T-helper 17 cell (primary cell): ENCODE results near the gene PNMA6A. TPM values are rescaled to one million over a fixed set of nuclear protein-coding genes. Genes with fewer than 3 reads are reported as not detected.
"Not testable (repeated sequence)": the region's sequence is repeated elsewhere in the genome, so short reads cannot be mapped to it uniquely, and the experiment has no call there.

ENCODE experiments used
- ATAC-seq: fragments of 150-1000 bp; cut with Tn5 transposase; 2 replicates; pipeline ENCODE4 v1.10.0; 2021; ENCODE audit warnings: mild to moderate bottlenecking, moderate library complexity
- DNase-seq, 3 donors: peaks; one replicate each; pipeline versions ENCODE4 v3.0.0 to v3.0.0-alpha.2; 2020 to 2021
- H3K9me3 ChIP-seq: one replicate; pipeline ENCODE4 v1.7.0; 2013; ENCODE audit warnings: low read length, mild to moderate bottlenecking; ENCODE audit not compliant: control insufficient read depth, poor library complexity, severe bottlenecking
- H3K27ac Mint-ChIP-seq: one replicate; pipeline ENCODE4 v1.8.0; 2022; ENCODE audit warnings: mild to moderate bottlenecking, moderate library complexity, mixed read lengths
- H3K27me3 Mint-ChIP-seq: one replicate; pipeline ENCODE4 v1.8.0; 2022; ENCODE audit warnings: mixed read lengths
- H3K36me3 Mint-ChIP-seq: one replicate; pipeline ENCODE4 v1.8.0; 2022; ENCODE audit warnings: low read depth, mixed read lengths
- H3K4me1 Mint-ChIP-seq: one replicate; pipeline ENCODE4 v1.8.0; 2022; ENCODE audit warnings: mild to moderate bottlenecking, mixed read lengths
- H3K4me3 Mint-ChIP-seq: one replicate; pipeline ENCODE4 v1.8.0; 2022; ENCODE audit warnings: mild to moderate bottlenecking, moderate library complexity, mixed read lengths
- total RNA-seq, 4 donors: library from RNA in 2 of 4; stranded (reverse) in 2 of 4; gene quantifications; one replicate each; pipeline ENCODE4 v1.2.3 and lab custom pipeline; 2022 to 2026

Gene PNMA6A
- total RNA-seq, 2 donors from 2014 or later, result 0.20 to 0.52 TPM

DNA sequence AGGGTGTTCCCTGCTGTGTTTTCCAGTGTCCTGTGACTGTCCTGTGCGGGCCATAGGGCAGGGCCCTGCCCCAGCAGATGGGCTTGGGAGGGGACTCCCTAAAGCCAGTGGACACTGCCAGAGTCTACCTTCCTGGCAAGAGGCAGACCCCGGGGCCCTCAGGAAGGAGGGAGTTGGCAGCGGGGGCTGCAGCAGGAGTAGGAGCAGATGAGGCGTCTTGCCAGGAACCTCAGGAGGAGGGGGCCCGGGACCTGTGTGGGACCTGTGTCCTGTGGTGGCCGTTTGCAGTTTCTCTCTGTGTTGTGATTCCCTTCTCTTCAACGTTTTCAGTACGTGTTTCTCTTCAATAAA, 12.2 kb upstream of the PNMA6A start:
- ATAC-seq, result no peak
- H3K27ac Mint-ChIP-seq, result no peak overlapping the region

DNA sequence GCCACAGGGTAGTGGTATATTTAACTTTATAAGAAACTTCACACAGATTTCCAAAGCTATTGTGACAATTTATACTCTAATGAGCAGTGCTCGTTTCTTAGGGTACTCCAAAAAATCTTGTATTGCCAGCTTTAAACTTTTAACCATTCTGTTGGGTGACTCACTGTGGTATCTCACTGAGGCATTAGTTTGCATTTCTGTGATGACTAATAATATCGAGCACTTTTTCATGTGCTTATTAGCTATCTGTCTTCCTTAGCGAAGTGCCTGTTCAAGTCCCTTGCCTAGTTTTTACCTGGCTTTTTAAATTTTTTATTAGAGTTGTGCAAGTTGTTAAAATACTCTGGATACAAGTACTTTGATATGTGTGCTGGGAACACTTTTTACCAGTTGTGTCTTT, 10.5 kb upstream of the PNMA6A start:
- ATAC-seq (no peak), DNase-seq (no peak)
- no peaks in the 10 kb centered on the region for H3K9me3 ChIP-seq
- no peaks in the 10 kb centered on the region for H3K4me1 Mint-ChIP-seq
- no peaks in the 10 kb centered on the region for H3K36me3 Mint-ChIP-seq
- H3K4me3 Mint-ChIP-seq, result no peak overlapping the region
- no peaks in the 10 kb centered on the region for H3K27me3 Mint-ChIP-seq
- no peak overlapping the region for H3K27ac Mint-ChIP-seq

More for the DNA sequence above, 12.2 kb upstream of the PNMA6A start:
- no peak for DNase-seq
- Mint-ChIP-seq H3K4me1 (no peaks in the 10 kb centered on the region), H3K36me3 (no peaks in the 10 kb centered on the region), H3K27me3 (no peaks in the 10 kb centered on the region), H3K4me3 (no peak overlapping the region)
- no peaks in the 10 kb centered on the region for H3K9me3 ChIP-seq

GRCh38 chrX:153063315-153063714, 8.9 kb upstream of the PNMA6A start:
- no peaks in the 10 kb centered on the region for H3K9me3 ChIP-seq
- H3K27me3 Mint-ChIP-seq, result no peaks in the 10 kb centered on the region
- no peaks in the 10 kb centered on the region for H3K36me3 Mint-ChIP-seq
- no peaks in the 10 kb centered on the region for H3K4me1 Mint-ChIP-seq
- DNase-seq (no peak), ATAC-seq (no peak)
- H3K4me3 Mint-ChIP-seq, result no peak overlapping the region
- H3K27ac Mint-ChIP-seq, result no peak overlapping the region

DNA sequence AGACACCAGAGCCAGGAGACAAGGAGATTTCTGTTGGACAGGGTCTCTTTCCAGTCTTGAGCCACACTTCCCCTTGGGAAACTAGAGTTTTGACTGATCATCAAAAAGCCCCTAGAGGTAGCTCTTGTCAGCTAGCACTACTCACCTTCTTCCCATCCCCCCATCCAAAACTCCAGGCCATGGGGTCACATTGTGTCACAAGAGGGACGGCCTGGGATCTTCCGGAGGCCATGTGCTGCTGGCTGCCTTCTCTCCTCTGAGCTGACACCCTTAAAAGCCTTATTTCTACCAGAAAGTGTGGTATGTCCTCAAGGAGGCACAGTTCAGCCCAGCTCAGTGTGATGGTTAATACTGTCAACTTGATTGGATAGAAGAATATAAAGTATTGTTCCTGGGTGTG, 8.2 kb upstream of the PNMA6A start:
- Mint-ChIP-seq H3K4me3 (no peak overlapping the region), H3K27ac (no peak overlapping the region), H3K27me3 (no peaks in the 10 kb centered on the region), H3K4me1 (no peaks in the 10 kb centered on the region), H3K36me3 (no peaks in the 10 kb centered on the region)
- no peaks in the 10 kb centered on the region for H3K9me3 ChIP-seq
- DNase-seq (no peak), ATAC-seq (no peak)

DNA sequence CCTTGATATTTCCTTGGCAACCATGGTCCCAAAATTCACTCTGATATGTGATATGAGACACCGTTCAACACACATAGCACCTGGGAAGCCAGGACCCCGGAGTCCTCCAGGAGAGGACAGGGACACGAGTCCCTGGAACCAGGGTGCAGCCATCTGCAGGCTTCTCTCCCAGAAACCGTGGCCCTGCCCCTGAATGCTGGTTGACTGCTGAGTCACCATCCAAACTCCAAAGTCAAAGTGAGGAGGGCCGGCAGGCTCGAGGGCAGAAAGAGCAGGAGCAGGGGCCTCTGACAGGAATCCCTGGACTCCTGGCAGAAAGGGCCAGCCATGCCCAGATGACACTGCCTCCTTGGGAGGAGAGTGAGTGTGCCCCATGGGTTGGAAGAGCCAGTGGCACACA, 6.9 kb upstream of the PNMA6A start:
- ATAC-seq (no peak), DNase-seq (no peak)
- Mint-ChIP-seq H3K4me1 (no peaks in the 10 kb centered on the region), H3K4me3 (no peak overlapping the region), H3K27me3 (no peaks in the 10 kb centered on the region), H3K36me3 (no peaks in the 10 kb centered on the region), H3K27ac (no peak overlapping the region)
- no peaks in the 10 kb centered on the region for H3K9me3 ChIP-seq

GRCh38 chrX:153066402-153066801, 5.9 kb upstream of the PNMA6A start:
- ATAC-seq, H3K4me1 Mint-ChIP-seq, H3K36me3 Mint-ChIP-seq, DNase-seq, H3K27ac Mint-ChIP-seq, H3K27me3 Mint-ChIP-seq, H3K9me3 ChIP-seq, H3K4me3 Mint-ChIP-seq: not testable (repeated sequence)

DNA sequence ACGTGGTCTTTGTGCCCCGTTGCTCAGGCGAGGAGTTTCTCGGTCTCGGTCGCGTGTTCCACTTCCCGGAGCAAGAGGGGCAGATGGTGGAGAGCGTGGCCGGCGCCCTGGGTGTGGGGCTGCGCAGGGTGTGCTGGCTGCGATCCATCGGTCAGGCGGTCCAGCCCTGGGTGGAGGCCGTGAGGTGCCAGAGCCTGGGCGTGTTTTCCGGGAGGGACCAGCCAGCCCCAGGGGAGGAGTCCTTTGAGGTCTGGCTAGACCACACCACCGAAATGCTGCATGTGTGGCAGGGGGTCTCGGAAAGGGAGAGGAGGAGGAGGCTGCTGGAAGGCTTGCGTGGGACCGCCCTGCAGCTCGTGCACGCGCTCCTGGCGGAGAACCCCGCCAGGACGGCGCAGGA, 1.1 kb downstream of the PNMA6A start:
- DNase-seq, H3K9me3 ChIP-seq, H3K36me3 Mint-ChIP-seq, H3K27me3 Mint-ChIP-seq, H3K27ac Mint-ChIP-seq, H3K4me3 Mint-ChIP-seq, ATAC-seq, H3K4me1 Mint-ChIP-seq: not testable (repeated sequence)

DNA sequence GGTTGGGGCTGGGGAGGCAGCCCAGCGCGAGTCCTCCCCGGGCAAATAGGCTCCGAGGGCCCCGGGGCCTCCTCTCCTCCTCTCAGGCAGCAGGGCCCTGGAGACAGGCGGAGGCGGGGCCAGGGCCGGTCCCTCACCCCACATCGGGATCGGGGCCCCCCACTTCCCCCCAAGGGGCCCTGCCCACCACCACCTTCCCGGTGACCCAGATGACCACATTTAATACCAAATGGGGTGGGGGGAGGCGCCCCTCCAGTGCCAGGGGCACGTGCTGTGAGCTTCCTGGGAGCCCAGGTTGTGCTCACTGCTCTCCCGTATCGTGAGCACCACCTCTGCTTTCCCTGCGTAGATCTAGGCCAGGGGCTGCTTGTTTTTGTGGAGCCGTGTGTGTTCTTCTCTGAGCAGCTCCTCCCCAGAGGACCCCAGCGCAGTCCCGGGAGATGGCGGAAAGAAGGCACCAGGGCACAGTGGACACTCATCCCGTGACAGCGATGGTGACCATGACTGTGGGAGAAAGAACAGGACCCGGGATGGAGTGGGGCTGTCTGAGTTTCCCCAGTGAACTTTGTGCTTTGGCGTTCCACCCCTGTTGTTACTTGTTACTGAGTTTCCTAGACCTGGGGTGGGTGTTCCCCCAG, 2.1 kb downstream of the PNMA6A start:
- Mint-ChIP-seq H3K4me3 (peak overlapping the region; percentile 28), H3K27me3 (no peaks in the 10 kb centered on the region), H3K4me1 (no peaks in the 10 kb centered on the region), H3K36me3 (no peaks in the 10 kb centered on the region), H3K27ac (no peak overlapping the region)
- no peaks in the 10 kb centered on the region for H3K9me3 ChIP-seq
- ATAC-seq (no peak), DNase-seq (no peak)

GRCh38 chrX:153074935-153075334, 2.7 kb downstream of the PNMA6A start:
- no peak for ATAC-seq
- H3K27ac Mint-ChIP-seq, result no peak overlapping the region
- no peaks in the 10 kb centered on the region for H3K4me1 Mint-ChIP-seq
- no peaks in the 10 kb centered on the region for H3K27me3 Mint-ChIP-seq
- no peak overlapping the region for H3K4me3 Mint-ChIP-seq
- DNase-seq, result no peak
- no peaks in the 10 kb centered on the region for H3K36me3 Mint-ChIP-seq
- no peaks in the 10 kb centered on the region for H3K9me3 ChIP-seq

- Mint-ChIP-seq H3K4me1 (no peaks in the 10 kb centered on the region), H3K36me3 (no peaks in the 10 kb centered on the region), H3K27me3 (no peaks in the 10 kb centered on the region), H3K27ac (no peak overlapping the region), H3K4me3 (no peak overlapping the region)
- no peaks in the 10 kb centered on the region for H3K9me3 ChIP-seq
- ATAC-seq (no peak), DNase-seq (no peak)
These were observed 3.1 kb downstream of the PNMA6A start for GRCh38 chrX:153075366-153075765.

DNA sequence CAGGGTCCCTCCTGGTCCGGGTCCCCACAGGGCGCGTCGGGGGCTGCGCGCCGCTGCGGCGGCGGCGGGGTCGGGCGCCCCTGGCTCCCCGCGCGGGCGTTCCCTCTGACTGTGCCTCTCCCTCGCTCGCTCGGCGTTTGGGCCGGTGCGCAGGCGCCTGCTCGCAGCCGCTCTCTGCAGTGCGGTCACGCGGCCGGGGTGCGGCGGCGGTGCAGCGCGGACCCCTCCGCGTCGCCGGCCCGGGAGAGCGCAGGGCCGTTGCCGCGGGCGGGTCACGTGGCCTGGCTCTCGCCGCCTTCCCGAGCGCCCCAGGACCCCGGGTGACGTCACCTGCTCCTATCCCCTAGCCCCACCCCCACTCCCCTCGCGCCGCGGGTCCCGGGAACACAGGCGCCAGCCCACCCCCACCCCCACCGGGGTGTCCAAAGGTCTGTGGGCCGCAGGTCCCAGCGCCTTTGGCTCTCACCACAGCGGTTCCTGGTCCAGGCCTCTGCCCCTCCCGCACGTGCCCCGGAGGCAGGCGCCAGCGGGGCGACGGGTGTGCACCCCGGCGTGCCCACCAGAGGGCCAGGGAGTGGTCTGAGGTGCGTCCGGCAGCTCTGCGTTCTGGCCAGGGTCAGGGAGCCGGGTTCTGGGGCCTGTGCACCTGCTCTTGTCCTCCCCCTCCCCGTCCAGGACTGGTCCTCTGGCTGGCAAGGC, 5.3 kb downstream of the PNMA6A start:
- H3K36me3 Mint-ChIP-seq, H3K4me1 Mint-ChIP-seq, H3K4me3 Mint-ChIP-seq, H3K27ac Mint-ChIP-seq, H3K27me3 Mint-ChIP-seq, DNase-seq, H3K9me3 ChIP-seq: not testable (repeated sequence)
- peak; percentile 82 for ATAC-seq

GRCh38 chrX:153083238-153083923, 11.1 kb downstream of the PNMA6A start:
- not testable (repeated sequence) for H3K27me3 Mint-ChIP-seq, H3K4me1 Mint-ChIP-seq, H3K27ac Mint-ChIP-seq, ATAC-seq, H3K9me3 ChIP-seq, H3K36me3 Mint-ChIP-seq, H3K4me3 Mint-ChIP-seq, DNase-seq

GRCh38 chrX:153102418-153102817, 30.2 kb downstream of the PNMA6A start:
- Mint-ChIP-seq H3K4me1 (peaks cover 5% of the 10 kb centered on the region), H3K36me3 (no peaks in the 10 kb centered on the region), H3K27ac (no peak overlapping the region), H3K4me3 (no peak overlapping the region), H3K27me3 (no peaks in the 10 kb centered on the region)
- DNase-seq, result no peak
- H3K9me3 ChIP-seq, result no peaks in the 10 kb centered on the region
- no peak for ATAC-seq

DNA sequence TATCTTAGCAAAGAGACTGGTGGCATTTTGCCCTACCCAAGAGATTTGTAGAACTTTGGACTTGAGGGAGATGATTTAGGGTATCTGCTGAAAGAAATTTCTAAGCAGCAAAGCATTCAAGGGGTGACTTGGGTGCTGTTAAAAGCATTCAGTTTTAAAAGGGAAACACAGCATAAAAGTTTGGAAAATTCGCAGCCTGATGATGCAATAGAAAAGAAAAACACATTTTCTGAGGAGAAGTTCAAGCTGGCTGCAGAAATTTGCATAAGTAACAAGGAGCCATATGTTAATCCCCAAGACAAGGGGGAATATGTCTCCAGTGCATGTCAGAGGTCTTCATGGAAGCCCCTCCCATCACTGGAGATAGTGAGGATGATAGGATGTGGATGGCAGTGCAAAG, 32.7 kb downstream of the PNMA6A start:
- not testable (repeated sequence) for H3K9me3 ChIP-seq, H3K27me3 Mint-ChIP-seq, ATAC-seq, H3K4me1 Mint-ChIP-seq, DNase-seq, H3K36me3 Mint-ChIP-seq, H3K4me3 Mint-ChIP-seq
- peak overlapping the region; percentile 79 for H3K27ac Mint-ChIP-seq
